CD4-positive, alpha-beta T cell treated with Interleukin-6 for 4 hours (primary cell): ENCODE data around the gene PLPPR1.
"Not testable (repeated sequence)": the region's sequence is repeated elsewhere in the genome, so short reads cannot be mapped to it uniquely, and the experiment has no call there.

Experiments
- DNase-seq: peaks from one replicate; pipeline ENCODE4 v3.0.0-alpha.2; 2020; ENCODE audit warnings: mixed read lengths

The PLPPR1 gene

DNA sequence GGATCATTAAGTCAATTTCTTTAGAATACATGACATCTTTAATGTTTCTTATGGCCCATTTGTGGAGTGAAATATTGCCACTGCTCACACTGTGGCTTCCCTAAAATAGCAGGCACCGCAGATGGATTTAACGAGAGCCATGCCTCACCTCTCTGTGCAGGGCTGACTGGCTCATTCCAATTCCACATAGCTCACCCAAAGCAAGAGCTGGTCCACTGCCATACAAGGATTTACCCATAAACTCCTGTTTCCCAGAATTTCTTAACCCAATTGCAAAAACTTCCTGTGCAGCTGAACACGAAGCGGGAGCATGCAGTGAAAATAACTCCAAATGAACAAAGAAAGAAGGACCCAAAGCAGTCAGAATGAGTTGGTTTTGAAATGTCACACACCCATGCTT is 196.7 kb downstream of the PLPPR1 start:
- no peak for DNase-seq

DNA sequence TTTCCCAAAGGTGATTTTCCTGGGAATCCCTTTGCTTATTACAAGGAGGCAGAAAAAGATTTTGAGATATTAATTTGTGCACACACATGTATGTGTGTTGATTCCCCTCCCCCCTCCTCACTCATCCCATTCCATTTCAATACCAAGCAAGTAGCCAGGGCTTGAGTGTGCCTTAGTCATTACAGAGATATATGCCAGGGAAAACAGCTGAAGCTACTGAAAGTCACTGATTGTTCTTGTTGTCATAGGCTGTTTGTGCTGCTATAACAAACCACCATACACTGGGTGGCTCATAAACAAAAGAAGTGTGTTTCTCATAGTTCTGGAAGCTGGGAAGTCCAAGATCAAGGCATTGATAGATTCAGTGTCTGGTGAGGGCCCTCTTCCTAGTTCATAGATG is 197.6 kb downstream of the PLPPR1 start:
- no peak for DNase-seq

DNA sequence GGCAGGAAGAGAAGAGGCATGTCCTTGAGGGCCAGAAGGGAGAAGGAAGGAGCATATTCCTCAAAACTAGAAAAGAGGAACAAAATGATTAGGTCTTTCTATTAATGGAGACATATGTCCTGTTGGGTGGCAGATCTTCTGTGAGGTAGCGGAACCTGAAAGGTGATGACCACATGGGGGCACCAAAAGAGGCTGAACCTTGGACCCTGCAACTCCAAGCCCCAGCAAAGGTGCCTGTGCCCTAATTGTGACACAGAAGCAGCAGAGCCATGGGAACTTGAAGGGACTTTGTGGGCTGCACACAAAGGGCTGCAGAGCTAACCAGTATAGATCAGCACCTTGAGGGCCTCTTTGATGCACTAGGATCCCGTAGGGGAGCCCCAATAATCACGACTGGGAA is 198.3 kb downstream of the PLPPR1 start:
- no peak for DNase-seq

DNA sequence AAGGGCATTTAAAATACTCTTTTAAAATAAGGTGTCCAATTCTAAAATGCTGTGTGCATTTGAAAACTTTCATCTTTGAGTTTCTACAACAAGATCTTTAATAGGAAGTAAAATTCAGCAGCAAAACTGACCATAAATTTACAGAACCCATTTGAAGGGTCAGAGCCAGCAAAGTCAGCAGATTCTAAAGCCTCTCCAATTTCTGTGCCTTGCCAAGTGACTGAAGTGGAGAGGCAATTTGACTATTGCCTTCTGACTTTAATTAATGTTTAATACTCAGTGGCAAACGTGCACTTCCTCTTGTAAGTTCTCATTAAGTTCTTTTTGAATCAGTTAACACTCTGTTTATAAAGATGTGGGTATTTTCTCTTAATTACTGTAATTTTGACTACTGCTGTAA is 201.1 kb downstream of the PLPPR1 start:
- no peak for DNase-seq

DNA sequence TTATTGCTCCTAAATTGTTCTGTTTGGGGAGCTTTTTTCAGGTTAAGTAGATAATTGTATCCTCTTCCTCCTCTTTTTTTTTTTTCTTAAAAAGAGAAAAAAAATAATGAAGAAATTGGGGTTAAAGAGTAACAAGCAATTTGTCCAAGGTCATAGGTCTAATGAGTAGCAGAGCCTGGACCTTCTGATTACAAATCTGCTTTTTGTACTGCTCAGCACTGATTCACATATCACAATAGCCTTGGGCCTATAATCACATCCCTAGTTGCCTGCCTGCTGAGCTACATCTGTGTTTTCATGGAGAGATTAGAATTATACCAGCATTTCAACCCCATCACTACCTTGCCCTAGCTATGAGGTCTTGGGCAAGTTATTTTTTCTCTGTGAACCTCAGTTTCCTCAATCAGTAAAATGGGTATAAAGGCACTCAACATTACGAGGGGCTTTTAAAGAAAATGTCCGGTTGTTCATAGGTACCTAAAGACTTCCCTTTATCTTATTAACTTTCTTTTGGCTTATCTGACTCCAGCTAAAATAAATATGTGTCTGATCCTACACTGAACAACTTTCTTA is 204.0 kb downstream of the PLPPR1 start:
- no peak for DNase-seq

DNA sequence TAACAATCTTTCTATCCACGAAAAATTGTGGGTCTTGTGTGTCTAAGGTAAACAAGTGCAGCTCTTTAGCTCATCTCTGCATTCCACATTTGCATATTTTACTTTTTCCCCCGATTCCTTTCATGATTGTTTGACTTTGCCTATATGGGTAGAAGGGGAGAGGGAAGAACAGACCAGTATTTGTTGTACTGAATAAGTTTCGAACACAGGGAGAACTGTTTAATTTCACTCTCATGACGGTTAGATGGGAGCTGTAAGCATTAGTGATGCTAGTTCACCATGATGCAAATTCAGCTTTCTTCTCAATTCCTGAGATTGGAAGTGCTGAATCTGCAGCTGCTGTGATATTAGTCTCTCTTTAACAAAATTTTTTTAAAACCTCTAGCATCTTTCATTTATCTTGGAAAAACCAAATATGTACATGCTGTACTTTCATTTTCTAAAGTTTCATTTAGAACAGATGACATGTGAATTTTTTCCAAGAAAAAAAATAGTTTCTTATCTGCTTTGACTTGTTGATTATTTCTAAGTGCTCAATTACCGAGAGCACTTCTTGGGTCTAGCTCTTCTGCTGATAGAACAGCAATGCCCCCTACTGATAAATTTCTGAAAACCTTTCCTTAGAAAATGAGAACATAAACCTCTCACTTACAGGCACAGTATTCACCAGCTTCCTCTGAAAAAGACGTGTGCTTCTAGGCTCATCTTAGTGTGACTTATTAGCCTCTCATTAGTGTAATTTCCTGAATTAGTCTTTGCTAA is 206.8 kb downstream of the PLPPR1 start:
- DNase-seq: no peak

DNA sequence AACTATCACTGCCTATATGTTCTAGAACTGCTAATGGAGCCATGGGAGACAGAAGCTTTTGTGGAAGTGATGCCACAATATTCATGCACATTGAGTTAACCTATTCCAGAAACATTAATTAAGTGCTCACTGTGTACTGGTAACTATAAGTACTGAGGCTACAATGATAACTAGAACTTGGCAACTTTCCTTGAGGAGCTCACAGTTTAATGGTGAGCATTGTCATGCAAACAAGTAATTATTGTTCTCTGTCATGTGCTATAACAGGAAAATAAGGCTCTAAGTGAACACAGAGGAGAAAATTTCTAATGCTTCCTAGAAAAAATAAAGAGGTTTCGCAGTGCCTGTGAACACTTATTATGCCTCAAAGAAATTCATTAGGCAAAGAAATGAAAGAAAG is 214.1 kb downstream of the PLPPR1 start:
- DNase-seq: no peak

DNA sequence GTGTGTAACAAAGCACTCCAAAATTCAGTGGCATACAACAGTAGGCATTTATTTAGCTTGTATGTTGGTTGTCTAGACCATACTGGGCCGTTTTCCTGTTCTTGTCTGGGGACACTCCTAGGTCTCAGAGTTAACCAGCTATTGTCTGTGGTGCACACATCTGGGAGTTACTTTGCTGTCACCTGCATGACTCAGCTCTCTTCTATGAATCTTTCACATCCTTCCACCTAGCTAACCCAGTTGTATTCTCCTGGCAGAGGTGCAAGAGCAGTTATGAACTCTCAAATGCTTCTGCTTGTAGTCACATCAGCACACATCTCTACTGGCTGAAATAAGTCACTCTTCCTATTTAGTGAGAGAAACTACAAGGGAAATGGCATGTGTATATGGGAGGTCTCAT is 218.2 kb downstream of the PLPPR1 start:
- no peak for DNase-seq

DNA sequence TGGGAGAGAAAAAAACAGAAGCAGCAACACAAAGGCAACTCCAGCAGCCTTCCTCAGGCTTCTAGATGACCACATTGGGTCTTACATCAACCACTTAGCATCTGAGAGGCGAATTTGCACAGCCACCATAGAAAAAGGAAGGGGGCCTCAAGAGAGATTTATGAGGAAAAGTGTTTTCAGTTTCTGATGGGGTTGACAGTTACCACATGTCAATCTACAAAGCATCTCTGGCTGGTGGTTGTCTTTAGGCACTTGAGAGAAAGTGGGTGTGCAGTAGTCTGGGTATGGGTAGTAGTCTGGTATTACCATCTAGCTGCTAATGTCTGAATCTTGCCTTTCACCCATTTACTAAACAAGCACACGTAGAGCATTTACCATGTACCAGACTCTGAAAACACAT is 218.8 kb downstream of the PLPPR1 start:
- DNase-seq: no peak

DNA sequence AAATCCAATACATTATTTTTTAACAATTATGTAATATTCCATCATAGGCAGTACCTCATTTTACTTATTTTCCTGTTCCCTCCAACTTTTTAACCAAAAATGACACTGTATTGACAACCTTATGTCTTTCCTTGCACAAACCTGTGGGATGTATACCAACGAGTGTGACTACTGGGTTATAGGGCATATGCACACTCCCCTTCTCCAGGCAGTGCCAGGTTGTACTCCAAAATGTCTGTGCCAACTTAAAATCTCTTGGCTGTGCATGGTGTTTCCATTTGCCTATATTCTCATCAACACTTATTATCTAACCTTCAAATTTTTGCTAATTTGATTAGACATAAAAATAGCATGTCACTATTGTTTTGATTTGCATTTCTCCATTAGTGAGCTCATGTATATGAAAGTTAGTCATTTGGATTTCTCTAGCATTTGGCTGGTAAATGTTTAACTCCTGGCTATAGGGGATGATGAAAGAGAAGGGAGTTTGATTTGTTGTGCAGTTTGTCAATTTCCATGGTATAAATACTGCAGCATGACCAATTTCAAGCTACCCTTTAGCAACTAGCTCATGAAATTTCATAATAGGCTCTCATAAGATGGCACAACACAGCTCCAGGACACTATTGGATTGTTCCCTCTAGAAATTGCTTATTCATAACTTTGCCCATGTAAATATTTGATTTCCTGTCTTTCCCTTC is 226.4 kb downstream of the PLPPR1 start:
- no peak for DNase-seq

DNA sequence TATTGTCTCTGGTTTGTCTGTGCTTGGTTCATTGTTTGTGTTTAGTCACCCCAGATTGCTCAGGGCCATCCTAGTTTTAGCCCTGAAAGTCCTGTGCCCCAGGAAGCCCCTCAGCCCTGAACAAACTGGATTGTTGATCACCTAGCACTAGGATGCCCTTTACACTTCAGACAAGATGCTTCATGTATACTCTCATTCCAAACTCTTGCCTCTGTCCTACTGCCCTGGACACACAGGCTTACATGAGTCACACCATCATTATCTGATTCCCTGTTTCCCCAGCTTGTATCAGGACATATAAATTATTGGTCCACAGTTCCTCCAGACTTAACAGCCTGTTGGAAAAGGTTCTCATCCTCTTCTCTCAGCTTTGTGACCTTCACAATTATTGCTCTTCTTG is 236.2 kb downstream of the PLPPR1 start:
- no peak for DNase-seq

DNA sequence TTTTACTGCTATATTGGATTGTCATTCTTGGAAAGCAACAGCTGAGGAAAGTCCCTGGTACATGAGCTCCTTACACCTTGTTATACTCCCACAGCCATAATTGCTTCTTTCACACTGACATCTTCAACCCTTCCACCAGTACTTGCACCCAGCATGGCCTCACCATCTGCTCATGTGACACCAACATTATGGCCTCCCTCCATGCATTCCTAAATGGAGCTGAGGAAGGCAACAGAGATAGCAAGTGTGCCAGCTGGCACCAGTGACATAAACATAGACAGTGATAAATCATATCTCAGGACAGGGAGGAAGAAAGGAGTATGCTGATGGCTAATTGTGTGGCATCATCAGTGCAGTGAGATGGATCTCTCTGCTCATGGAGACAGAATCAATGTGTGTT is 236.7 kb downstream of the PLPPR1 start:
- DNase-seq: no peak

DNA sequence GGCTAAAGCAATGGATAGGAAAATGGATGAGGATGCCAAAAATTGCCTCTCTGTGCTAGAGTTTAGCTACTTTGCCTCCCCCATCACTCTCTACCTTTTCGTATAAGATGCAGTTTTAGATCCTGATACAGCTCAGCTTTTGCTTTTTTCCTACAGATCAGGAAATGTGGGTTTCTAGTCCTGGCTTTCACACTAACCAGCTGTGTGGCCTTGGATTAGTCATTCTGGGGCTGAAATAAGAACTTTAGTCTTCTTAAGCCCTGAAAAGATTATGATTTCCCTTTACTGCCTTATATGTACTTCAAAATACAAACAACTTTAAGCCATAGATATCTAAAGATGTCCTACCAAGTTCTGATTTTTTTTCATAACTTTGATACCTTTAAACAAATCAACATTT is 239.9 kb downstream of the PLPPR1 start:
- no peak for DNase-seq

DNA sequence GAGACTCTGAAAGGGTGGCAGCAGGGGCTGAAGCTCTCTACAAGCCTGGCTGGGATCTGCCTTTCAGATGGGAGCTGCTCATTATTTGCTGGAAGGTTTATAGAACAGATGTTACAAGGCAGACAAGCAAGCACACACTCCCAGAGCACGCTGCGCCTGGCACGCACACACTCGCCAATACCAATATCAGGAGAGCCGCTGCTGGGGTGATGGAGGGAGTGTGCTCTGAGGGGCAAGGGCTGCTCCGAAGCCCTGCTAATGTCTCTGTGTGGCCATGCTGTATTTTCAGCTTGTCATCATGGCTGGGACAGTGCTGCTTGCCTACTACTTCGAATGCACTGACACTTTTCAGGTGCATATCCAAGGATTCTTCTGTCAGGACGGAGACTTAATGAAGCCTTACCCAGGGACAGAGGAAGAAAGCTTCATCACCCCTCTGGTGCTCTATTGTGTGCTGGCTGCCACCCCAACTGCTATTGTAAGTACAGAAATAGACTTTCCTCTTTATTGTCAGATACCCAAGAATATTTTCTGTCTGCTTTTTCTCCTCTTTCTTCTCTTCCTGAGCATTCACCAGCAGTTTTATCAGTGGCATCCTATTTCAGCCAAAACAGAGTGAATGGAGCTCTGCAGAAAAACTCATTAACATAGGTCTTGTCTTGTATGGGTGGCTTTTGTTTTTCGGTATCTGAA is 241.2 kb downstream of the PLPPR1 start:
- DNase-seq: no peak

DNA sequence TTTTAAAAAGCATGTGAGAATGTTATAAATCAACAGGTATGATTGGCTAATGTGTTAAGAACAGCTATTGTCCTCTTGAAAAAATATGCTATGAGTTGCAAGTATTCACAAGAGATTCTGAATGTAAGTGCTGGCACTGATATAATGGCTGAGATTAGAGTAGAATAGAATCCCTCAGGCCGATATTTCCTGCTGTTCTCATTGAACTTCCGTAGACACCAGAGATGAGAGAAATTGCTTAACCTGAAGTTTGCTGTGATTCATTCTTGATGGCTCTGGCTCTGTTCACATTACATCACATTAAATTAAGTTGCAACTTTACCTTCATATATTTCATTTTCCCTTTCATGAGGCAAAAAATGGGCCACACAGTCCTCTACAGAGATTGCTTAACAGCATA is 241.8 kb downstream of the PLPPR1 start:
- no peak for DNase-seq

DNA sequence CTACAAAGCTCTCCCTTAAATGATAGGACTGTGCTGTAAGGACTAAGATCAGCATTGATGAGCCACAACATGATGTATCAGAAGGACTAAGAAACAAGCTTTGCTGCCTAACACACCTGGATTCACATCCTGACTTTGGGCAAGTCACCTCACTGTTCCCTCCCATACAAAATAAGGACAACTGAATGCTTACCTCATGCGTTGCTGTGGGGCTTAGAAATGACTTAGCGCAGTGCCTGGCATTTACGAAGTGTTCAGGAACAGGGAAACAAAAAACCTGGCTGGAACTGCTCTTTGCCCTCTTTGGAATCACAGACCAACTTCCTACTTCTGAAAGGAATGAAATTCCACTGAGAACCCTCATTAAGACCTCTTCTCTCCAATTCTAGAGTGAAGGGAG is 242.6 kb downstream of the PLPPR1 start:
- DNase-seq: no peak

DNA sequence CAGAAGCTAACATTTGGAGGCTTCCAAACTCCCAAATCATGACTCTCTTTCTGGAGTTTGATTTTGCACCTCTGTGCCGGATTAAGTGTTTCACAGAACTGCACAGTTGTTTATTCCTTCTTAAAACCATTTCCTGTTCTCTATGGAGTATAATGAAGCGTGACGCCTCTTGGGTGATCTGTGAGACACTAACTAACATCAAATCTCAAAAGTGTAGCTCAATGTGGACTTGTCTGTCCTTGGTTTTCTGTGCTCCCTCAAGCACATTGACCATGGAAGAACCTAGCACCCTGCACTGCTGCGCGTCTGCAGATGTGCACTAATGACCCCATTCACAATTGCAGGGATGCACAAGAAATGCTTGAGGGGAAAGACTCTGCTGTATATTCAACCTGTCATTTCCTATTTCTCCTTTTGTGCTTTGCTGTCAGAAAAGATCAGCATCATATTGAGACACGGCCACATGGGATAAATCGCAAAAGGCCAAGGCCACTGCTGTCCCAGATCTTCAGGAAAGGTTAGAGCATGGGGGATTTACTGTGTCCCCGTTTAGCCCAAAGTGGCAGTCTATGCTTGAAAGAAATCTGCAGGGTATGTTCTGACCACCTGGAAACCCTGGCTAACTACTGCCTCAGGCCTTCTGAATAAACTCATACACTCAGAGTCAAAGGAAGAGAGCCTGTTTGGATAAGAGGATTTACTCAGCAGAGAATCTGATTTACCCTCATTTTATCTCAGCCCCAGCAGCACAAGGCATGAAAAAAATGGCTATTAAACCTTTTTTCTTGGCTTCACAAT is 246.6 kb downstream of the PLPPR1 start:
- DNase-seq: no peak

DNA sequence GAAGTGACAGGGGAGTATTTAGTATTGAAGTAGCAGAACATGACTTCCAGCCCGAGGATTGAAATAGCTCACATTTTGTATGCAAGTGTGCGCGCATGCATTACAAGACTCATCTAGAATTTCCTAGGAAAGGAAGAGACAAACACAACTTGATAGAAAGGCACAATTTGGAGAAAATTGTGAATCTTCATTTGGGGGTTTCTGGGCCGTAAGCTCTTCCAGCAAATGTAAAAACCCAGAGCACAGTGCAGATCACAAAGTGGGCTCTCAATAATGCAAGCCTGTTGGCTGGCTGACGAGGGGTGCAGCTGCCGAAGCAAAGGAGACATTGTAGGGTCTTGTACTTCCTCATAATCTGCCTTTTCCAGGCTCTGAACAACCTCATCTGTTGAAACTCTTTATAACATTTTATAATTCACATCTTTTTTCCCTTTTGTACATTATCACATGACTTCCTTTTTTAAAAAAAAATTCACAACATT is 247.3 kb downstream of the PLPPR1 start:
- no peak for DNase-seq

DNA sequence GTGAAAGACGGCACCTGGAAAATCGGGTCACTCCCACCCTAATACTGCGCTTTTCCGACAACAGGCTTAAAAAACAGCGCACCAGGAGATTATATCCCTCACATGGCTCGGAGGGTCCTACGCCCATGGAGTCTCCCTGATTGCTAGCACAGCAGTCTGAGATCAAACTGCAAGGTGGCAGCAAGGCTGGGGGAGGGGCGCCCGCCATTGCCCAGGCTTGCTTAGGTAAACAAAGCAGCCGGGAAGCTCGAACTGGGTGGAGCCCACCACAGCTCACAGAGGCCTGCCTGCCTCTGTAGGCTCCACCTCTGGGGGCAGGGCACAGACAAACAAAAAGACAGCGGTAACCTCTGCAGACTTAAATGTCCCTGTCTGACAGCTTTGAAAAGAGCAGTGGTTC is 262.5 kb downstream of the PLPPR1 start:
- not testable (repeated sequence) for DNase-seq

DNA sequence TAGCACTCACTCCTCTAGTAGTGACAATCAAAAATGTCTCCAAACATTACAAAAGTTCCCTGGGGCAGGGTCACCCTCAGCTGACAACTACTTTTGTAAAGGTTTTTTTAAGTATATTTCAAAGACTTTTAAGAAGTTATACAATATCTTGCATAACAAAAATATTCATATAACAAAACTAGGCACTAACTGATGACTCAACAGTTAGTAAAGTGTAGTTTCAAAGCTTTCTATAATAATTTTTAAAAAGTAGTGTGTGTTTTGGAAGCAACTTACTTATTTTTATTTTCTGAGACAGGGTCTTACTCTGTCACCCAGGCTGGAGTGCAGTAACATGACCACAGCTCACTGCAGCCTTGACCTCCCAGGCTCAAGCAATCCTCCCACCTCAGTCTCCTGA is 271.4 kb downstream of the PLPPR1 start:
- no peak for DNase-seq

DNA sequence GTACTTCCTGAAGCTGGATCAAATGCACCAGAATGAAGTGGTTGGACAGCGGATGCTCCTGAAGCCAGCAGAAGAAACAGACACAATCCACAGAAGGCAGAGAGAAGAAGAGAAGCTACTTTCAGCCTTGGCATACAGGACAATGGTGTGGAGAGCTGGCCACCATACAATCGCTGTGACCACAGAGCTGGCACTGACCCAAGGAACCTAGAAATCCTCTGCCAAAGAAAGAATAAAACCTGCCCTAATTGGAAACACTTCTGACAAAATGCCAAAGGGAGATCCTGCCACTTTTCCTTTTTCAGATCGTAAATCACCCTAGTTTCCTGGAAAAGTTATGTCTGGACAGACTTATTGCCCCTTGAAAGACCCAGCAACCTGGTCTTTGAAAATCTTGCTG is 278.5 kb downstream of the PLPPR1 start:
- no peak for DNase-seq

DNA sequence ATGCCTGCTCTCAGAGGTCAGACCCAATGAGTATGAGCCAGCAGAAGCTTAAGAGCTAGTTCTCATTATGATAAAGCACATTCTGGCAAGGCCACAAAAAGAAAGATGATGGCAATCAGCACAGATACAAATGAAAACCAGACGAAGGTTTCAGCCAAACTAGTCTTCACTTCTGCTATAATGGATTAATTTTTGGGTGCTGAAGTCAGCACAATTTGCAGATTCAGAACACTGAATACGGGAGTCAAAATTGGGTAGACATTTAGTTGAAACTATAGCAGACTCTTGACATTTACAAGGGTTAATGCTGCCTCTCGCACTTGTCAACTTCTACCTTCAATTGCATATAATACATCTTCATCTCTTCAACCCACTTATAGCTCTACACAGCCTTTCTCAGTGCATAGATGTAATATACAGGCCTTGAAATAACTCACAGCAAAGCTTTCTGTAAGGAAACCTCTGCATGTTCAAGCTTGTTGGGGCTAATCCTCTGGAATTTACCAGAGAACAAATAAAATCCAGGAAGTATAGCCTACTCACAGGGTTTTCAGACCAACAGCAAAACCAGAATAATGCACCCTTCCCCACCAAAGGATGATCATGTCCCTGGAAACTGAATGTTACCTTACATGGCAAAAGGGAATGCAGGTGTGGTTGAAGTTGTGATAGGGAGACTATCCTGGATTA is 279.1 kb downstream of the PLPPR1 start:
- DNase-seq: no peak
